CD4-positive, alpha-beta T cell treated with Interferon alpha-2 for 1 hour (primary cell): Measurements from ENCODE around the gene OTOP1.
"Not testable (repeated sequence)": the region's sequence is repeated elsewhere in the genome, so short reads cannot be mapped to it uniquely, and the experiment has no call there.

ENCODE experiments used
- DNase-seq, 2 donors: peaks; one replicate each; pipeline ENCODE4 v3.0.0-alpha.2; 2020 to 2022

Gene OTOP1

DNA sequence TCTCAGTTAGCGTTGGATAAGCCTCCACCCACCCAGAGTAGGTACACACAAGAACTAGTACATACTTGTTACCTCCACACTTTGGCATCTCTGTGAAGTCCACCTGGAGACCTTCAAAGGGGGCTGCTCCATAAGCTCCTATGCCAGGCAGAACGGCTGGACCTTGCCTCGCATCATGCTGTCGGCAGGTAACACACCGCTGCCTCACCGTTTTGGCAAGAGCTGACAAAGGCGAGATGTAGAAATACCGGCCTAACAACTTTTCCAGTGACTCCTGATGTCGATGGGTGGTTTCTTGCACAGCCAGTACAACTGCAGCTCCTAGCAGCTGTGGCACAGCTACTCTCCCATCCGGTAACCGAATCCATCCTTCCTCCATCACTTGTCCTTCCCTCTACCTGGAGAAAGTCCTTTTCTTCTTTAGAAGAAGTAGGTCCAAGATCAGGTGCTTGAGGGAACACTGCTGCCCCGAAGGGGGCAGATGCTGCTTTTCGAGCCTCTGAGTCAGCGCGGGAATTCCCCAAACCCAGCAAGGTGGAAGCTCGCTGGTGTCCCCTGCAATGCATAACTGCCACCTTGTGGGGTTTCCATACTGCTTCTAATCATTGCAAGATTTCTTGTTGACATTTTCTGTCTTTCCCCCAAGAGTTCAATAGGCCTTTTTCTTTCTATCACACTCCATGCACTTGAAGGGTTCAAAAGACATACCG, 65.6 kb downstream of the OTOP1 start:
- not testable (repeated sequence) for DNase-seq

DNA sequence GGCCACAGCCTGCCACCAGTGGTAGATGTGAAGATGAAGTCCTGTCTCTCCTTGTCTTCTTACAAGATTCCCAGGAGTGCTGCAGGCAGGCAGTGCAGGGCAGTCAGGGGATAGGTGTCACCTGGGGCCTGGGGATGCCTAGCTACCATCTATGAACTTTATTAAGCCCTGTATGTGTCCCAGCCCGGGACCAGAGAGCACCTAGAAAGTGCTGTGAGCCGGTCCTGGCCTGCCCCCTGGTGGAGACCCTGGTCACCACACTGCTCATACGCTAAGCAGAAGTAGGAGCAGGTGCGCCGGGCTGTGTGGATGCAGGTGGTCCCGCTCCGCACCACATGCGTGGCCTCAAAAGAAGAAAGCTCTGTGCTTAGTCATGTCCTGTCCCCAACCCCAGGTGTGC, 81.1 kb downstream of the OTOP1 start:
- peak in 1 of 2 donors; percentile 31 for DNase-seq

DNA sequence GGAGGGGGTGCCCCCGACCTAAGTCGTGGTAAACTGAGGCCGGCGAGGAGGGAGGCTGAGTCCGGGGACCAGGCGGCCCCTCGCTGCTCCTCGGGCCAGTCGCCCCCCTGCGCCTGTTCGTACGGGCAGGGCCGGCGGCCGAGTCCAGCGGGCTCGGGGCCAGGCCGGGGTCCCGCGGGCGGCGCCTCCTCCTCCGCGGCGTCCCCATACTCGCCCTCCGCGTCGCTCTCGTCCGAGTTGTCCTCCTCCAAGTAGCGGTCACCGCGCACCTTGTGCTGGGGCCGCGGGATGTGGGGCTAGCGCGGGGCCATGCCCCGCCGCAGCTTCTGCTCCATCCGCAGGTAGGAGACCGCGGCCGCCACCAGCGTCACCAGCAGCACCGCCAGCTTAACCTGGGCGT, 83.4 kb downstream of the OTOP1 start:
- DNase-seq, result not testable (repeated sequence)

DNA sequence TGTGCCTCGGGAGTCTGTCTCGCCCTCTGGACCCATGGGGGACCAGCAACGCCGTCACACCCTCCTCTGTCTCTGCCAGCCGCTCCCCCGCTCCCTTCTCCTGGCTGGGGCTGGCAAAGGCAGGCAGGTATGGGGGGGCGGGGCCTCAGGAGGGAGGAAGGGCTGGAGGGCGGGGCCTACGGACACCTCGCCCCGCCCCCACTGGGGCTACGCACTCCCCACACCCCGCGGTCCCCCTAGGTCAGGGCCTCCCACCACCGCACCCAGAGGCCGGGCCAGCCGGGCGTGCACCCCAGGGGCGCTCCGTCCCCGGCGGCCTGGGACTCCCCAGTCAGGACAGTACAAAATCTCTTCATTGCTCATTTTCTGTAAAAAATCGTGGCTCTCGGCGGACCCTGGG, 84.0 kb downstream of the OTOP1 start:
- DNase-seq, result peak in 1 of 2 donors; percentile 3

DNA sequence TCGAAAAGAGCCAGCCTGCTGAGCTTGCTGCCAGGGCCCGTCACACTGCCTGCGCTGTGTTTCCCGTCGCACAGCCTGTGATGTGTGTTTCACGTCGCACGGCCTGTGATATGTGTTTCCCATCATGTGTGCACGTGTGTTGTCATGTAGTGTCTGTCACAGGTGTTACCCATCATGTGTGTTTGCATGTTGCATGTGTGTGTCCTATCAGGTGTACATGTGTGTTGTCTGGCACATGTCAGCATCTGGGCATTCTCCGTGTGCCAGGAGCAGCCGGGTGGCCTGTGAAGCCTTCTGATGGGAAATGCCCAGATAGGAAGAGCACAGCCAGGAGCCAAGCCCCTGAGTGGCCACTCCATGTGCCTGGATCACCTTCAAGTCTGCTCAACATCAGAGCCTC, 85.5 kb downstream of the OTOP1 start:
- not testable (repeated sequence) for DNase-seq
